Endodermal cell (in vitro differentiated cells): Measurements from ENCODE around the gene ANO3. TPM values are rescaled to one million over a fixed set of nuclear protein-coding genes. Genes with fewer than 3 reads are reported as not detected.

Experiments used
- DNase-seq: peaks from one replicate; pipeline ENCODE4 v3.0.0-alpha.2; 2017
- H3K27ac ChIP-seq: 2 replicates; pipeline ENCODE4 v1.5.1; 2013; ENCODE audit warnings: mild to moderate bottlenecking, low read depth, low read length, moderate library complexity
- H3K27me3 ChIP-seq: 2 replicates; pipeline ENCODE4 v1.6.1; 2013; ENCODE audit warnings: mild to moderate bottlenecking, low read length, moderate library complexity; ENCODE audit not compliant: insufficient read depth, control insufficient read depth, poor library complexity, severe bottlenecking
- H3K36me3 ChIP-seq: 2 replicates; pipeline ENCODE4 v1.7.0; 2013; ENCODE audit warnings: mild to moderate bottlenecking, low read length, moderate library complexity; ENCODE audit not compliant: control insufficient read depth, insufficient read depth
- H3K4me1 ChIP-seq: one replicate; pipeline ENCODE4 v1.7.0; 2013; ENCODE audit warnings: low read length; ENCODE audit not compliant: control insufficient read depth, insufficient read depth
- H3K4me3 ChIP-seq: 2 replicates; pipeline ENCODE4 v1.5.1; 2013; ENCODE audit warnings: mild to moderate bottlenecking, low read length, moderate library complexity
- H3K9ac ChIP-seq: 2 replicates; pipeline ENCODE4 v1.6.1; 2013; ENCODE audit warnings: mild to moderate bottlenecking, low read length, moderate library complexity; ENCODE audit not compliant: poor library complexity, severe bottlenecking; ENCODE audit errors: extremely low read depth
- H3K9me3 ChIP-seq: 2 replicates; pipeline ENCODE4 v1.6.1; 2013; ENCODE audit warnings: mild to moderate bottlenecking, low read length, moderate library complexity; ENCODE audit not compliant: control insufficient read depth
- H3K27ac Mint-ChIP-seq: 2 replicates; pipeline ENCODE4 v1.8.0; 2020; ENCODE audit warnings: mixed read lengths
- H3K27me3 Mint-ChIP-seq: 2 replicates; pipeline ENCODE4 v1.8.0; 2021; ENCODE audit warnings: mild to moderate bottlenecking, mixed read lengths; ENCODE audit not compliant: insufficient read depth
- H3K36me3 Mint-ChIP-seq: 2 replicates; pipeline ENCODE4 v1.8.0; 2020; ENCODE audit warnings: low read depth, mixed read lengths
- H3K4me1 Mint-ChIP-seq: 2 replicates; pipeline ENCODE4 v1.8.0; 2020; ENCODE audit warnings: mixed read lengths
- H3K4me3 Mint-ChIP-seq: 2 replicates; pipeline ENCODE4 v1.8.0; 2020; ENCODE audit warnings: mild to moderate bottlenecking, moderate library complexity, mixed read lengths
- H3K9me3 Mint-ChIP-seq: 2 replicates; pipeline ENCODE4 v1.8.0; 2020; ENCODE audit warnings: mild to moderate bottlenecking, mixed read lengths
- WGBS, 2 experiments: methylation state at CpG; one replicate each; pipeline versions ENCODE4 v1.1.5 to v1.1.7; 2013; ENCODE audit warnings: missing lambda C conversion rate in 2 of 2, mixed read lengths in 1 of 2; ENCODE audit not compliant: insufficient coverage in 1 of 2, insufficient read length in 1 of 2; 5-methylcytosine and 5-hydroxymethylcytosine counted together
- total RNA-seq, 2 donors: library from RNA; stranded (reverse); fragmentation: NEBNext Ultra II Directional in 1 of 2; extraction: Animal tissue kit (Norgen Biotek cat#: 25700) in 1 of 2; gene quantifications; 2 replicates in 1 of 2; 3 replicates in 1 of 2; pipeline ENCODE4 v1.2.1, GENCODE V29; 2021
- TF ChIP-seq, protein P1 (sequence below): fragments of 200-600 bp; sonication (generic); conservative IDR thresholded peaks from 2 replicates; pipeline ENCODE4 v1.5.0; 2021; ENCODE audit warnings: antibody characterized with exemption, mild to moderate bottlenecking

ANO3 gene
- total RNA-seq, 2 donors from 2014 or later: not detected

DNA sequence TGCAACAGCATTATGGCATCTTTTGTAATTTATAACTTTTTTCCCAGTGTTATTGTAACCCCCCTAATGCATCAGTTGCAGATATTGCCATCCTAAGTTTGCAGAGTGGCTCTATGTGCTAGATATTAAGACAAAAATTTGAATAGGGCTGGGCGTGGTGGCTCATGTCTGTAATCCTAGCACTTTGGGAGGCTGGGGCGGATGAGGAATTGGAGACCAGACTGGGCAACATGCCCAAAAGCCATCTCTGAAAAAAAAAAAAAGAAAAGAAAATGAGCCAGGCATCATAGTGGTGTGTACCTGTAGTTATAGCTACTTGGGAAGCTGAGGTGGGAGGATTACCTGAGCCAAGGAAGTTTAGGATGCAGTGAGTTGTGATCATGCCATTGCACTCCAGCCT lies 290.3 kb downstream of the ANO3 start:
- no peak overlapping the region for H3K4me3 ChIP-seq
- no peaks in the 10 kb centered on the region for H3K27me3 ChIP-seq
- H3K4me1 ChIP-seq: no peaks in the 10 kb centered on the region
- no peaks in the 10 kb centered on the region for H3K36me3 ChIP-seq
- no peaks in the 10 kb centered on the region for H3K9me3 Mint-ChIP-seq
- H3K9me3 ChIP-seq: no peaks in the 10 kb centered on the region
- no peak overlapping the region for H3K27ac ChIP-seq
- no peaks in the 10 kb centered on the region for H3K27me3 Mint-ChIP-seq
- WGBS, 2 experiments: 83 to 93% methylated on average over 2 of the region's 2 CpGs
- H3K36me3 Mint-ChIP-seq: no peaks in the 10 kb centered on the region
- H3K9ac ChIP-seq: no peak overlapping the region
- TF ChIP-seq, protein P1, sequence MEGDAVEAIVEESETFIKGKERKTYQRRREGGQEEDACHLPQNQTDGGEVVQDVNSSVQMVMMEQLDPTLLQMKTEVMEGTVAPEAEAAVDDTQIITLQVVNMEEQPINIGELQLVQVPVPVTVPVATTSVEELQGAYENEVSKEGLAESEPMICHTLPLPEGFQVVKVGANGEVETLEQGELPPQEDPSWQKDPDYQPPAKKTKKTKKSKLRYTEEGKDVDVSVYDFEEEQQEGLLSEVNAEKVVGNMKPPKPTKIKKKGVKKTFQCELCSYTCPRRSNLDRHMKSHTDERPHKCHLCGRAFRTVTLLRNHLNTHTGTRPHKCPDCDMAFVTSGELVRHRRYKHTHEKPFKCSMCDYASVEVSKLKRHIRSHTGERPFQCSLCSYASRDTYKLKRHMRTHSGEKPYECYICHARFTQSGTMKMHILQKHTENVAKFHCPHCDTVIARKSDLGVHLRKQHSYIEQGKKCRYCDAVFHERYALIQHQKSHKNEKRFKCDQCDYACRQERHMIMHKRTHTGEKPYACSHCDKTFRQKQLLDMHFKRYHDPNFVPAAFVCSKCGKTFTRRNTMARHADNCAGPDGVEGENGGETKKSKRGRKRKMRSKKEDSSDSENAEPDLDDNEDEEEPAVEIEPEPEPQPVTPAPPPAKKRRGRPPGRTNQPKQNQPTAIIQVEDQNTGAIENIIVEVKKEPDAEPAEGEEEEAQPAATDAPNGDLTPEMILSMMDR: no peak
- DNase-seq: no peak
- H3K4me1 Mint-ChIP-seq: peaks cover 6% of the 10 kb centered on the region
- H3K27ac Mint-ChIP-seq: no peak overlapping the region
- no peak overlapping the region for H3K4me3 Mint-ChIP-seq

DNA sequence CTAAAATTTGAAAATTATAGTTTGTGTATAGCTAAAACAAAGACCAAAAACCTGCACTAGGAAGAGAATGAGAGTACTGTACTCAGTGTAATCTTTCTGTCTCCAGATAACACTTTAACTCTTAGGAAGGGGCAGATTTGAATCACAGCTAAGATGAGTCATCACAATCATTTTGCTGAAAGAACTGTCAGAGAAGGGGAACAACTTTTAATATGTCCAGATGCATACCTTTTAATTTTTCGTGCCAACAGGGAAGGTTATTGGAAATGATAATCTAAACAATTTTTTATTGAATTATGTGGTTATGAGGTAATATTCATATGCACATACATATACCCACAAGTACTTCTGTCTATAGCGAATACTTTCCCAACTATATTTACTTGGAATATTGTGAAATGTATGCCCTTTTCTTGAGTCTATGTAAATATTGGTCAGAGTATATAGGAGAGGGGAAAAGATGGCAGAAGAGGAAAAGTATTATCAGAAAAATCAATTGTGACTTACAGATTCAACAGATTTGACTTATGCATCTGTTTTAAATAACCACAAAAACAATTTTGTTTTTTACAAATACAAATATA lies 291.2 kb downstream of the ANO3 start:
- no peaks in the 10 kb centered on the region for H3K27me3 ChIP-seq
- no peak overlapping the region for H3K27ac Mint-ChIP-seq
- no peak overlapping the region for H3K4me3 Mint-ChIP-seq
- WGBS, 2 experiments: no CpG with 5 or more reads among the region's 2 CpGs
- no peaks in the 10 kb centered on the region for H3K27me3 Mint-ChIP-seq
- H3K36me3 ChIP-seq: no peaks in the 10 kb centered on the region
- H3K27ac ChIP-seq: no peak overlapping the region
- DNase-seq: no peak
- no peaks in the 10 kb centered on the region for H3K9me3 Mint-ChIP-seq
- H3K36me3 Mint-ChIP-seq: no peaks in the 10 kb centered on the region
- TF ChIP-seq, protein P1: no peak
- no peak overlapping the region for H3K4me3 ChIP-seq
- no peak overlapping the region for H3K9ac ChIP-seq
- no peaks in the 10 kb centered on the region for H3K4me1 ChIP-seq
- no peaks in the 10 kb centered on the region for H3K9me3 ChIP-seq
- peaks cover 5% of the 10 kb centered on the region for H3K4me1 Mint-ChIP-seq

DNA sequence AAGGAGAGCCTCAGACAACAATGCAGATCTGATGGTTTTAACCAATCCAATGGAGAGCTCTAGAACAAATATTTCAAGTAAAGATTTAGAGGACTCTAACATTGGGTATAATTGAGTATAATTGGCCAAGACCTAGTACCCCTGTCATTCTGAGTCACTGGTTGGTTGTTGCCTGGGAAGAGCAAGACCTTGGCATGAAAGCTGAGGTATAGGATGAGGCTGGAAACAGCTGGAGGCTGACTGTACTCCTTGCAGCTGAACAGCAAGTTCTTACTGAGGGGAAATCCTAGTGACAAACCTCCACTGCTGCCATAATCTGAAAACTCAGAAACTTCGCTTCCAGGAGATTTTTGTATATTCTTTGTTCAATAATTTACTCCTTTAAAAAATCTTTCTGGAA lies 294.4 kb downstream of the ANO3 start:
- Histone ChIP-seq H3K4me3 (no peak overlapping the region), H3K9ac (no peak overlapping the region), H3K4me1 (no peaks in the 10 kb centered on the region), H3K27ac (no peak overlapping the region), H3K27me3 (no peaks in the 10 kb centered on the region), H3K9me3 (no peaks in the 10 kb centered on the region), H3K36me3 (no peaks in the 10 kb centered on the region)
- no peaks in the 10 kb centered on the region for H3K9me3 Mint-ChIP-seq
- TF ChIP-seq, protein P1: no peak
- H3K36me3 Mint-ChIP-seq: no peaks in the 10 kb centered on the region
- no peak overlapping the region for H3K4me3 Mint-ChIP-seq
- DNase-seq: no peak
- H3K4me1 Mint-ChIP-seq: no peaks in the 10 kb centered on the region
- WGBS, 2 experiments: 90% methylated on average over 1 of the region's 1 CpG; no CpG with 5 or more reads in 1 of the 2 experiments
- H3K27ac Mint-ChIP-seq: no peak overlapping the region
- no peaks in the 10 kb centered on the region for H3K27me3 Mint-ChIP-seq
